Smooth muscle cell (in vitro differentiated cells): ENCODE measurements around the gene DUSP22. TPM values are rescaled to one million over a fixed set of nuclear protein-coding genes. Genes with fewer than 3 reads are reported as not detected.

Experiments used
- DNase-seq: peaks from one replicate; lab custom pipeline; 2025; ENCODE audit not compliant: unreplicated experiment; lab: John Stamatoyannopoulos, UW
- H2AFZ ChIP-seq: fragments of 200-600 bp; sonication (generic); 2 replicates; pipeline ENCODE4 v1.6.0; 2016; ENCODE audit warnings: antibody characterized with exemption, low read depth, mild to moderate bottlenecking
- H3F3A ChIP-seq: fragments of 200-600 bp; sonication (generic); 2 replicates; pipeline ENCODE4 v1.6.0; 2017; ENCODE audit warnings: antibody characterized with exemption, low read depth
- H3K27ac ChIP-seq: fragments of 200-600 bp; sonication (generic); 2 replicates; pipeline ENCODE4 v1.5.1; 2016; ENCODE audit warnings: low read depth, mild to moderate bottlenecking
- H3K27me3 ChIP-seq: fragments of 200-600 bp; sonication (generic); 2 replicates; pipeline ENCODE4 v1.6.1; 2016; ENCODE audit warnings: low read depth, mild to moderate bottlenecking
- H3K36me3 ChIP-seq: fragments of 200-600 bp; sonication (generic); 2 replicates; pipeline ENCODE4 v1.5.1; 2016; ENCODE audit warnings: low read depth
- H3K4me1 ChIP-seq: fragments of 200-600 bp; sonication (generic); 2 replicates; pipeline ENCODE4 v1.5.1; 2016; ENCODE audit warnings: low read depth
- H3K4me2 ChIP-seq: fragments of 200-600 bp; sonication (generic); 2 replicates; pipeline ENCODE4 v1.6.0; 2016; ENCODE audit warnings: mild to moderate bottlenecking
- H3K4me3 ChIP-seq: fragments of 200-600 bp; sonication (generic); 2 replicates; pipeline ENCODE4 v1.5.1; 2016; ENCODE audit warnings: mild to moderate bottlenecking
- H3K79me2 ChIP-seq: fragments of 200-600 bp; sonication (generic); 2 replicates; pipeline ENCODE4 v1.6.0; 2016; ENCODE audit warnings: low read depth, mild to moderate bottlenecking
- H3K9ac ChIP-seq: fragments of 200-600 bp; sonication (generic); 2 replicates; pipeline ENCODE4 v1.6.0; 2016; ENCODE audit warnings: low read depth
- H3K9me3 ChIP-seq: fragments of 200-600 bp; sonication (generic); replicated peaks from 2 replicates; pipeline ENCODE4 v1.5.1; 2016; ENCODE audit warnings: low read depth
- H4K20me1 ChIP-seq: fragments of 200-600 bp; sonication (generic); 2 replicates; pipeline ENCODE4 v1.6.0; 2016; ENCODE audit warnings: low read depth
- CTCF ChIP-seq: fragments of 200-600 bp; sonication (generic); IDR thresholded peaks from 2 replicates; pipeline ENCODE4 v1.5.1; 2017; ENCODE audit warnings: borderline replicate concordance, mild to moderate bottlenecking, antibody characterized with exemption; ENCODE audit not compliant: insufficient read depth, poor library complexity, severe bottlenecking
- WGBS: methylation state at CpG from one replicate; pipeline ENCODE4 v1.1.7; 2016; ENCODE audit warnings: low lambda C conversion rate; 5-methylcytosine and 5-hydroxymethylcytosine counted together
- polyA plus RNA-seq: library from polyadenylated mRNA; unstranded; fragments of >200 nt; fragmentation: Nextera tagmentation; extraction: Ambion mirVana; gene quantifications from 2 replicates; pipeline ENCODE4 v1.2.1, GENCODE V29; 2016
- total RNA-seq: library from RNA; depleted of rRNA; stranded (reverse); fragments of >200 nt; gene quantifications from 2 replicates; pipeline ENCODE4 v1.2.3, GENCODE V29; 2014

Gene DUSP22
- total and polyA plus RNA-seq, 2 experiments from 2014 or later = 16.3 to 19.1 TPM

GRCh38 chr6:254016-254415, 38.3 kb upstream of the DUSP22 start:
- no peak for DNase-seq

GRCh38 chr6:255041-255750, 37.1 kb upstream of the DUSP22 start:
- DNase-seq = no peak
- no peak overlapping the region for H3K9ac ChIP-seq
- no peaks in the 10 kb centered on the region for H3K4me1 ChIP-seq
- WGBS = 89% methylated on average over 9 of the region's 9 CpGs
- H2AFZ ChIP-seq = no peak overlapping the region
- no peaks in the 10 kb centered on the region for H3K79me2 ChIP-seq
- H3K27ac ChIP-seq = no peak overlapping the region
- H3F3A ChIP-seq = no peaks in the 10 kb centered on the region
- no peak overlapping the region for H3K4me2 ChIP-seq
- TF ChIP-seq CTCF = no peak
- no peaks in the 10 kb centered on the region for H3K36me3 ChIP-seq
- H3K27me3 ChIP-seq = peaks cover 9% of the 10 kb centered on the region
- no peak overlapping the region for H3K4me3 ChIP-seq
- no peaks in the 10 kb centered on the region for H4K20me1 ChIP-seq
- H3K9me3 ChIP-seq = no peaks in the 10 kb centered on the region

More at GRCh38 chr6:254016-254415, 38.3 kb upstream of the DUSP22 start:
- H3F3A ChIP-seq = no peaks in the 10 kb centered on the region
- 95% methylated on average over 8 of the region's 8 CpGs for whole genome bisulfite sequencing
- no peaks in the 10 kb centered on the region for H3K79me2 ChIP-seq
- no peaks in the 10 kb centered on the region for H3K36me3 ChIP-seq
- no peaks in the 10 kb centered on the region for H4K20me1 ChIP-seq
- H2AFZ ChIP-seq = no peak overlapping the region
- no peak overlapping the region for H3K4me3 ChIP-seq
- peaks cover 9% of the 10 kb centered on the region for H3K27me3 ChIP-seq
- H3K4me2 ChIP-seq = no peak overlapping the region
- no peaks in the 10 kb centered on the region for H3K4me1 ChIP-seq
- no peak overlapping the region for H3K9ac ChIP-seq
- H3K9me3 ChIP-seq = no peaks in the 10 kb centered on the region
- no peak overlapping the region for H3K27ac ChIP-seq
- no peak for TF ChIP-seq CTCF

- no peak overlapping the region for H3K9ac ChIP-seq
- no peak overlapping the region for H3K4me3 ChIP-seq
- peaks cover 9% of the 10 kb centered on the region for H3K27me3 ChIP-seq
- no peaks in the 10 kb centered on the region for H3K9me3 ChIP-seq
- no peaks in the 10 kb centered on the region for H3F3A ChIP-seq
- H3K79me2 ChIP-seq = no peaks in the 10 kb centered on the region
- H3K4me2 ChIP-seq = no peak overlapping the region
- no peak overlapping the region for H3K27ac ChIP-seq
- H4K20me1 ChIP-seq = no peaks in the 10 kb centered on the region
- TF ChIP-seq CTCF = no peak
- no peak for DNase-seq
- no peak overlapping the region for H2AFZ ChIP-seq
- 92% methylated on average over 8 of the region's 8 CpGs for WGBS
- H3K4me1 ChIP-seq = no peaks in the 10 kb centered on the region
- H3K36me3 ChIP-seq = no peaks in the 10 kb centered on the region
Observed at GRCh38 chr6:255751-256083, 36.6 kb upstream of the DUSP22 start.

DNA sequence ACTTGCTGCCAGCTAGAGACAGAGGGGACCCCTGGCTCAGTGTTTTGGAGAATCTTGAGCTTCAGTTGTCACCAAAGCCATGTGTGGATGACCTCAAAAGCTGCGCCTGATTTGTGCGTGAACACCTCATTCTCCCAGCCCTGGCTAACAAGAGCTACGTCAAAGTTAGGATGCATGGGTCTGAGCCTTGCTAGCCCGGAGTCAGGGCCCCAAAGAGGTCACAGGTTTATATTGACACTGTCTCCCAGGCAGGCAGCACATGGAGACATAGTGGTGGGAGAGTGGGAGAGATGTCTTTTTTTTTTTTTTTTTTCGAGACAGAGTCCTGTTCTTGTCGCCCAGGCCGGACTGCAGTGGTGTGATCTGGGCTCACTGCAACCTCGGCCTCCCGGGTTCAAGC, 36.1 kb upstream of the DUSP22 start:
- no peaks in the 10 kb centered on the region for H3K79me2 ChIP-seq

More for the DNA sequence above, 36.1 kb upstream of the DUSP22 start:
- no peak overlapping the region for H3K4me2 ChIP-seq
- no peaks in the 10 kb centered on the region for H3K36me3 ChIP-seq
- no peaks in the 10 kb centered on the region for H3F3A ChIP-seq
- WGBS = 97% methylated on average over 9 of the region's 9 CpGs
- no peaks in the 10 kb centered on the region for H4K20me1 ChIP-seq
- peaks cover 9% of the 10 kb centered on the region for H3K27me3 ChIP-seq
- no peaks in the 10 kb centered on the region for H3K4me1 ChIP-seq
- no peak overlapping the region for H3K4me3 ChIP-seq
- TF ChIP-seq CTCF = no peak
- no peak overlapping the region for H3K9ac ChIP-seq
- no peaks in the 10 kb centered on the region for H3K9me3 ChIP-seq
- H3K27ac ChIP-seq = no peak overlapping the region
- DNase-seq = no peak
- no peak overlapping the region for H2AFZ ChIP-seq
